Measurements from ENCODE around the gene SLC16A2. TPM values are rescaled to one million over a fixed set of nuclear protein-coding genes. Genes with fewer than 3 reads are reported as not detected.
A peak's percentile ranks its signal among the peaks of the same experiment; 100 is the strongest.

Gene SLC16A2
- total RNA-seq, 1 donor, result 28.5 TPM

- TF ChIP-seq CTCF (IDR thresholded peaks at IDR 0.05; ENCODE audit: insufficient read depth, low read length), result no peak
- no peak for DNase-seq (ENCODE audit: low read depth)
Observed at GRCh38 chrX:74527350-74527749, 106.1 kb downstream of the SLC16A2 start.

GRCh38 chrX:74529311-74529710 is 108.0 kb downstream of the SLC16A2 start:
- no peak for TF ChIP-seq CTCF (IDR thresholded peaks at IDR 0.05; ENCODE audit: insufficient read depth, low read length)
- no peak overlapping the region for H3K4me3 ChIP-seq (ENCODE audit: low read depth, low read length)
- DNase-seq (ENCODE audit: low read depth), result no peak

More at GRCh38 chrX:74527350-74527749, 106.1 kb downstream of the SLC16A2 start:
- no peak overlapping the region for H3K4me3 ChIP-seq (ENCODE audit: low read depth, low read length)

GRCh38 chrX:74531081-74531480 is 109.8 kb downstream of the SLC16A2 start:
- no peak for DNase-seq (ENCODE audit: low read depth)
- no peak for TF ChIP-seq CTCF (IDR thresholded peaks at IDR 0.05; ENCODE audit: insufficient read depth, low read length)
- H3K4me3 ChIP-seq (ENCODE audit: low read depth, low read length), result no peak overlapping the region

GRCh38 chrX:74534569-74535038 is 113.3 kb downstream of the SLC16A2 start:
- no peak overlapping the region for H3K4me3 ChIP-seq (ENCODE audit: low read depth, low read length)
- no peak for TF ChIP-seq CTCF (IDR thresholded peaks at IDR 0.05; ENCODE audit: insufficient read depth, low read length)
- DNase-seq (ENCODE audit: low read depth), result peak; percentile 31

GRCh38 chrX:74535086-74535407 is 113.8 kb downstream of the SLC16A2 start:
- TF ChIP-seq CTCF (IDR thresholded peaks at IDR 0.05; ENCODE audit: insufficient read depth, low read length), result no peak
- no peak for DNase-seq (ENCODE audit: low read depth)
- H3K4me3 ChIP-seq (ENCODE audit: low read depth, low read length), result no peak overlapping the region

- peak; percentile 57 for TF ChIP-seq CTCF (IDR thresholded peaks at IDR 0.05; ENCODE audit: insufficient read depth, low read length)
- peak overlapping the region; percentile 57 for H3K4me3 ChIP-seq (ENCODE audit: low read depth, low read length)
- DNase-seq (ENCODE audit: low read depth), result peak; percentile 78
Observed at GRCh38 chrX:74535408-74536151, 114.3 kb downstream of the SLC16A2 start.

Measured in fibroblast of the aortic adventitia (primary cell).